ENCODE measurements around the gene HSPB8.

DNA sequence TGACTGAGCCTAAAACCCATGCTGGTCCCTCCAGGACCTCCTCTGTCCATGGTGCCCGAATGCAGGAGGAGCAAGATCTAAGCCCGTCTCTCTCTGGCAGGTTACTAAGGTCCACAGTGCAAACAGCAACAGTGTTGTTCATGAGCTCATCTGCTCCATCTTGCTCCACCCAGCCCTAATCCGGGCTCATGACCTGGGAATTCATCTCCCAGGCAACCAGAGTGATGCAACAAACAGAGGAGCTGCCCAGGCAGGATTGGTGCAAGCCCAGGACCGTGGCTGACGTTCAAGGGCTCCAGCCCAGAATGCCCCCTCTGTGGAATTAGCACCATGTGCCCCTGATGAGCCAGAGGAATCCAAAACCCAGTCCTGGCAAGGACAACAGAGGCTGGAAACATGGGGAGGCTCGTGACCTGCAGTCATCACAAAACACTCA, 29.9 kb downstream of the HSPB8 start:
- TF ChIP-seq, protein P1, sequence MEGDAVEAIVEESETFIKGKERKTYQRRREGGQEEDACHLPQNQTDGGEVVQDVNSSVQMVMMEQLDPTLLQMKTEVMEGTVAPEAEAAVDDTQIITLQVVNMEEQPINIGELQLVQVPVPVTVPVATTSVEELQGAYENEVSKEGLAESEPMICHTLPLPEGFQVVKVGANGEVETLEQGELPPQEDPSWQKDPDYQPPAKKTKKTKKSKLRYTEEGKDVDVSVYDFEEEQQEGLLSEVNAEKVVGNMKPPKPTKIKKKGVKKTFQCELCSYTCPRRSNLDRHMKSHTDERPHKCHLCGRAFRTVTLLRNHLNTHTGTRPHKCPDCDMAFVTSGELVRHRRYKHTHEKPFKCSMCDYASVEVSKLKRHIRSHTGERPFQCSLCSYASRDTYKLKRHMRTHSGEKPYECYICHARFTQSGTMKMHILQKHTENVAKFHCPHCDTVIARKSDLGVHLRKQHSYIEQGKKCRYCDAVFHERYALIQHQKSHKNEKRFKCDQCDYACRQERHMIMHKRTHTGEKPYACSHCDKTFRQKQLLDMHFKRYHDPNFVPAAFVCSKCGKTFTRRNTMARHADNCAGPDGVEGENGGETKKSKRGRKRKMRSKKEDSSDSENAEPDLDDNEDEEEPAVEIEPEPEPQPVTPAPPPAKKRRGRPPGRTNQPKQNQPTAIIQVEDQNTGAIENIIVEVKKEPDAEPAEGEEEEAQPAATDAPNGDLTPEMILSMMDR (IDR thresholded peaks at IDR 0.05) = no peak
- no peak for TF ChIP-seq POLR2A (IDR thresholded peaks at IDR 0.05)
